Measurements from ENCODE around the gene COL6A3. TPM values are rescaled to one million over a fixed set of nuclear protein-coding genes. Genes with fewer than 3 reads are reported as not detected.

COL6A3 gene
- total and polyA plus RNA-seq, 9 of the 15 experiments (the other 6 are each of a cell fraction or from before 2014, with no cell fraction given), result 0.07 to 4.1 (median 1.5) TPM

- TF ChIP-seq PBX2 (CRISPR knock-in tag; IDR thresholded peaks at IDR 0.05; ENCODE audit: low read depth) (no peak), PBX2 (tag; conservative IDR thresholded peaks at IDR 0.05; ENCODE audit: low read depth) (no peak), POLR2AphosphoS5 (IDR thresholded peaks at IDR 0.05; ENCODE audit: control insufficient read depth, insufficient read depth, low read depth, low read length) (no peak)
Observed at GRCh38 chr2:237343993-237344392, 70.0 kb downstream of the COL6A3 start (continued).

- Histone ChIP-seq H2AFZ (ENCODE audit: low read depth, low read length) (no peak overlapping the region), H3K27ac (ENCODE audit: extremely low read depth, low read depth, low read length) (no peak overlapping the region), H3K9me3 (replicated peaks; ENCODE audit: control insufficient read depth, insufficient read depth, low read depth, low read length) (no peaks in the 10 kb centered on the region), H3K4me1 (replicated peaks in 1 of 2; ENCODE audit: control insufficient read depth in 2 of 2, insufficient read depth in 2 of 2, low read length in 2 of 2) (no peaks in the 10 kb centered on the region), H3K4me3 (no peak overlapping the region), H3K9ac (ENCODE audit: insufficient read depth in 1 of 2, low read depth in 2 of 2, low read length in 2 of 2) (no peak overlapping the region), H3K36me3 (ENCODE audit: control insufficient read depth, insufficient read depth, low read length) (no peaks in the 10 kb centered on the region), H3K4me2 (ENCODE audit: insufficient read depth, low read length) (no peak overlapping the region), H3K27me3 (ENCODE audit: control insufficient read depth in 2 of 2, insufficient read depth in 2 of 2, low read length in 2 of 2) (peaks cover 0 to 16% of the 10 kb centered on the region in 2 experiments; a peak in 3 of 5 replicates), H4K20me1 (replicated peaks; ENCODE audit: control insufficient read depth, insufficient read depth, low read length) (no peaks in the 10 kb centered on the region), H3K9me1 (ENCODE audit: control insufficient read depth, insufficient read depth, low read length) (no peaks in the 10 kb centered on the region), H3K79me2 (ENCODE audit: control insufficient read depth, insufficient read depth, low read length) (no peaks in the 10 kb centered on the region)
- TF ChIP-seq ZNF408 (CRISPR knock-in tag; IDR thresholded peaks at IDR 0.05; ENCODE audit: low read depth), result no peak
- no peak for TF ChIP-seq ZNF586 (CRISPR knock-in tag; conservative IDR thresholded peaks at IDR 0.05)
- no TSS peak for BruUV-seq (replicated peaks)
- no peak for FAIRE-seq
- intact Hi-C loops (cut with micrococcal nuclease), result no loop called here
- in situ Hi-C loops (cut with MboI), result no loop called here
- no peak for ATAC-seq
- CTCF ChIA-PET (ENCODE audit: low intra/inter-chr PET ratio), result no interaction called here
- POLR2A ChIA-PET, result interaction anchor here (0.6 kb wide), 1 partner anchor 13 kb away, joined by 3 read pairs; no protein-coding TSS in a partner anchor
- WGBS (ENCODE audit: insufficient coverage, low coverage, missing lambda C conversion rate), result 20% methylated on average over 4 of the region's 4 CpGs
- no peak for DNase-seq (ENCODE audit: extremely low read depth in 1 of 4, low spot score in 3 of 4)
Observed at GRCh38 chr2:237341872-237342271, 72.1 kb downstream of the COL6A3 start.

Measured in K562 (cell line).